ENCODE data around the gene TMEM126B.

TMEM126B gene

GRCh38 chr11:85685125-85685819 is 56.9 kb downstream of the TMEM126B start:
- DNase-seq, result peak; percentile 51

DNA sequence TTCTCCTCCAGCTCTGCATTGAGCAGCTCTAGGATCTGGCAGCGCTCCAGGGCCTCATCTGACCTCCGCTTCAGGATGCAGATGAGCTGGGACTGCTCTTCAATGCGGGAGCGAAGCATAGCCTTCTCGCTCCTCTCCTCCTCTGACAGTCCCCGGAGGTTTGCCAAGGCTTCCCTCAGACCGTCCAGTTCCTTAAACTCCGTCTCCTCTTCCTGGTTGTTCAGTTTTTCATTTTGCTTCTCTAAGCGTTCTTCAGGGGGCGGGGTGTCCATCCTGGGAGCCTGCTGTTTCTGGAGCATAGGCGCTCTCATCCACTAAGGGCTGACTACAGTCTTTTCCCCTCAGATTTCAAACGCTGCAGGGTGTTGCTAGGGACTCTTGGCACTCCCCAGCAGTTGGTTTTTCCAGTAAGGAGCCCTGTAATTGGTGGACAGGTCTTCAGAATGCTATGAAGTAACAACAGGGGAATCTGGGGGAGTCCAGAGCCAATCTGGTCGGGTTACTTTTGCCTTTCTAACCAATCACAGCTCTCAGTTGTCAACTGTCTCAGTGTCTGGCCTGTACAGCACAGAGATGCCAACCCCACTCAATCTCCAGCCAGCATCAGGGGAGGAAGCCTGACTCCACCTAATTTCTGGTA is 57.5 kb downstream of the TMEM126B start, which contains the start of gene CCDC89:
Gene CCDC89, minus strand, starts transcription at position 376 of the 640 bp plus-strand sequence. Its CDS starts 65 bp downstream, at position 311.
- DNase-seq, result peak; percentile 95
